Mucosa of rectum (tissue), 2 donors: ENCODE measurements around the gene MEGF9.
"Not testable (repeated sequence)": the region's sequence is repeated elsewhere in the genome, so short reads cannot be mapped to it uniquely, and the experiment has no call there.

ENCODE experiments used
- H3K27ac ChIP-seq, 2 donors: one replicate each; pipeline ENCODE4 v1.7.0; 2013; ENCODE audit warnings: inconsistent platforms in 2 of 2, low read depth in 2 of 2, low read length in 2 of 2
- H3K27me3 ChIP-seq, 2 donors: one replicate each; pipeline ENCODE4 v1.7.0; 2013; ENCODE audit warnings: low read length in 2 of 2; ENCODE audit not compliant: control insufficient read depth in 2 of 2, insufficient read depth in 2 of 2
- H3K36me3 ChIP-seq, 2 donors: one replicate each; pipeline ENCODE4 v1.7.0; 2013; ENCODE audit warnings: low read length in 2 of 2; ENCODE audit not compliant: control insufficient read depth in 2 of 2, insufficient read depth in 2 of 2
- H3K4me1 ChIP-seq, 2 donors: one replicate each; pipeline ENCODE4 v1.7.0; 2013; ENCODE audit warnings: low read length in 2 of 2, mild to moderate bottlenecking in 1 of 2; ENCODE audit not compliant: control insufficient read depth in 2 of 2, insufficient read depth in 2 of 2
- H3K4me3 ChIP-seq, 2 donors: one replicate each; pipeline ENCODE4 v1.7.0; 2013; ENCODE audit warnings: low read length in 2 of 2
- H3K9ac ChIP-seq, 2 donors: one replicate each; pipeline ENCODE4 v1.7.0; 2013; ENCODE audit warnings: low read length in 2 of 2, low read depth in 1 of 2, mild to moderate bottlenecking in 1 of 2
- H3K9me3 ChIP-seq, 2 donors: one replicate each; pipeline ENCODE4 v1.7.0; 2013; ENCODE audit warnings: low read length in 2 of 2; ENCODE audit not compliant: control insufficient read depth in 2 of 2
- donor health status: healthy.
- donor health status: Normal muscosa, but diverticular disease.

MEGF9 gene

GRCh38 chr9:120628925-120629497, 85.3 kb downstream of the MEGF9 start:
- H3K36me3 ChIP-seq, H3K4me1 ChIP-seq, H3K9me3 ChIP-seq, H3K27ac ChIP-seq, H3K9ac ChIP-seq, H3K27me3 ChIP-seq, H3K4me3 ChIP-seq: not testable (repeated sequence)

- no peak overlapping the region for H3K4me3 ChIP-seq
- H3K27ac ChIP-seq = no peak overlapping the region
- no peaks in the 10 kb centered on the region for H3K36me3 ChIP-seq
- H3K27me3 ChIP-seq = no peaks in the 10 kb centered on the region
- no peaks in the 10 kb centered on the region for H3K9me3 ChIP-seq
- no peaks in the 10 kb centered on the region for H3K4me1 ChIP-seq
- no peak overlapping the region for H3K9ac ChIP-seq
Measured at GRCh38 chr9:120628207-120628924, 85.9 kb downstream of the MEGF9 start.

- H3K27me3 ChIP-seq = no peaks in the 10 kb centered on the region
- peaks cover 0 to 2% of the 10 kb centered on the region in 2 donors for H3K36me3 ChIP-seq
- no peak overlapping the region for H3K4me3 ChIP-seq
- H3K9me3 ChIP-seq = no peaks in the 10 kb centered on the region
- no peak overlapping the region for H3K27ac ChIP-seq
- no peaks in the 10 kb centered on the region for H3K4me1 ChIP-seq
- no peak overlapping the region for H3K9ac ChIP-seq
Measured at GRCh38 chr9:120627073-120627472, 87.2 kb downstream of the MEGF9 start.

GRCh38 chr9:120626512-120626911, 87.8 kb downstream of the MEGF9 start:
- Histone ChIP-seq H3K4me1 (no peaks in the 10 kb centered on the region), H3K27me3 (no peaks in the 10 kb centered on the region), H3K4me3 (no peak overlapping the region), H3K9ac (no peak overlapping the region), H3K27ac (no peak overlapping the region), H3K9me3 (no peaks in the 10 kb centered on the region), H3K36me3 (peaks cover 0 to 2% of the 10 kb centered on the region in 2 donors)

GRCh38 chr9:120625222-120625621, 89.0 kb downstream of the MEGF9 start:
- no peaks in the 10 kb centered on the region for H3K9me3 ChIP-seq
- H3K36me3 ChIP-seq = peaks cover 0 to 2% of the 10 kb centered on the region in 2 donors
- no peaks in the 10 kb centered on the region for H3K4me1 ChIP-seq
- no peak overlapping the region for H3K4me3 ChIP-seq
- no peak overlapping the region for H3K27ac ChIP-seq
- no peak overlapping the region for H3K9ac ChIP-seq
- H3K27me3 ChIP-seq = no peaks in the 10 kb centered on the region

GRCh38 chr9:120622790-120623189, 91.5 kb downstream of the MEGF9 start:
- Histone ChIP-seq H3K27me3 (no peaks in the 10 kb centered on the region), H3K9me3 (no peaks in the 10 kb centered on the region), H3K36me3 (peaks cover 0 to 2% of the 10 kb centered on the region in 2 donors), H3K27ac (no peak overlapping the region), H3K4me3 (no peak overlapping the region), H3K9ac (no peak overlapping the region), H3K4me1 (no peaks in the 10 kb centered on the region)

GRCh38 chr9:120621941-120622340, 92.3 kb downstream of the MEGF9 start:
- Histone ChIP-seq H3K4me3 (no peak overlapping the region), H3K27ac (no peak overlapping the region), H3K27me3 (no peaks in the 10 kb centered on the region), H3K4me1 (no peaks in the 10 kb centered on the region), H3K9ac (no peak overlapping the region), H3K9me3 (no peaks in the 10 kb centered on the region), H3K36me3 (peaks cover 0 to 2% of the 10 kb centered on the region in 2 donors)

- Histone ChIP-seq H3K4me1 (no peaks in the 10 kb centered on the region), H3K36me3 (peaks cover 0 to 2% of the 10 kb centered on the region in 2 donors), H3K27ac (no peak overlapping the region), H3K9ac (no peak overlapping the region), H3K9me3 (no peaks in the 10 kb centered on the region), H3K4me3 (no peak overlapping the region), H3K27me3 (no peaks in the 10 kb centered on the region)
Measured at GRCh38 chr9:120619751-120620655, 94.3 kb downstream of the MEGF9 start.

- no peaks in the 10 kb centered on the region for H3K9me3 ChIP-seq
- H3K4me3 ChIP-seq = no peak overlapping the region
- H3K4me1 ChIP-seq = no peaks in the 10 kb centered on the region
- H3K27me3 ChIP-seq = no peaks in the 10 kb centered on the region
- H3K36me3 ChIP-seq = no peaks in the 10 kb centered on the region
- no peak overlapping the region for H3K27ac ChIP-seq
- H3K9ac ChIP-seq = no peak overlapping the region
Measured at GRCh38 chr9:120616966-120617935, 97.0 kb downstream of the MEGF9 start.
